Measurements from ENCODE around the gene NUPR1. TPM values are rescaled to one million over a fixed set of nuclear protein-coding genes. Genes with fewer than 3 reads are reported as not detected.

NUPR1 gene
- polyA plus RNA-seq, 1 of the 3 experiments (the other 2 are of a cell fraction): 0.61 TPM

- no peak for TF ChIP-seq REST (IDR thresholded peaks at IDR 0.05; ENCODE audit: low read depth, low read length)
- TF ChIP-seq USF2 (IDR thresholded peaks at IDR 0.05; ENCODE audit: borderline replicate concordance, low read depth, low read length): no peak
- no peak for TF ChIP-seq EZH2phosphoT487 (IDR thresholded peaks at IDR 0.05; ENCODE audit: borderline replicate concordance, low read depth)
- TF ChIP-seq MAX (IDR thresholded peaks at IDR 0.05; ENCODE audit: low read depth): no peak
- TF ChIP-seq EP300 (IDR thresholded peaks at IDR 0.05; ENCODE audit: borderline replicate concordance in 1 of 2, low read depth in 1 of 2, low read length in 1 of 2): no peak
Measured at GRCh38 chr16:28574925-28575324, 36.2 kb upstream of the NUPR1 start (continued).

GRCh38 chr16:28573738-28574718 lies 35.3 kb upstream of the NUPR1 start:
- TF ChIP-seq CHD2 (IDR thresholded peaks at IDR 0.05; ENCODE audit: low read length, partially characterized antibody): no peak
- Histone ChIP-seq H3K4me1 (ENCODE audit: control insufficient read depth in 1 of 2, insufficient read depth in 2 of 2, low read depth in 1 of 2, low read length in 1 of 2) (peaks cover 0 to 8% of the 10 kb centered on the region in 2 experiments; a peak in 1 of 4 replicates), H3K9me3 (no peaks in the 10 kb centered on the region), H3K4me3 (ENCODE audit: low read depth in 2 of 2, low read length in 1 of 2) (no peak overlapping the region), H3K9me2 (no peaks in the 10 kb centered on the region), H3K9ac (no peak overlapping the region), H4K20me1 (ENCODE audit: insufficient read depth) (no peaks in the 10 kb centered on the region), H3K36me3 (replicated peaks in 1 of 2; ENCODE audit: control insufficient read depth in 1 of 2, insufficient read depth in 2 of 2, low read length in 1 of 2) (no peaks in the 10 kb centered on the region), H3K27ac (ENCODE audit: low read depth in 2 of 2, low read length in 1 of 2) (no peak overlapping the region), H3K79me2 (ENCODE audit: insufficient read depth) (no peaks in the 10 kb centered on the region), H3K4me2 (no peak overlapping the region), H3K27me3 (ENCODE audit: insufficient read depth) (no peaks in the 10 kb centered on the region), H2AFZ (ENCODE audit: low read depth) (no peak overlapping the region), H3F3A (replicated peaks; ENCODE audit: insufficient read depth) (no peaks in the 10 kb centered on the region)
- WGBS (ENCODE audit: low lambda C conversion rate): 84% methylated on average over 17 of the region's 17 CpGs
- CTCF ChIA-PET: interaction anchor here (1.1 to 1.4 kb wide), 2 partner anchors 12 to 296 kb away, joined by 3 read pairs; no protein-coding TSS in a partner anchor
- DNase-seq: no peak
- POLR2A ChIA-PET: no interaction called here

All from SK-N-SH (cell line).